ENCODE measurements around the gene MPO. TPM values are rescaled to one million over a fixed set of nuclear protein-coding genes. Genes with fewer than 3 reads are reported as not detected.

Gene MPO
- total RNA-seq, 1 experiment from 2014 or later = not detected

- H3K4me2 ChIP-seq (ENCODE audit: low read length) = no peak overlapping the region
- intact Hi-C loops (cut with micrococcal nuclease) = no loop called here
- no peaks in the 10 kb centered on the region for H4K20me1 ChIP-seq (ENCODE audit: insufficient read depth)
- peak; percentile 34; the same call in 1 of the 2 replicates for ATAC-seq
- H3K9ac ChIP-seq (ENCODE audit: low read length) = no peak overlapping the region
- CTCF ChIA-PET = interaction anchor here (1.0 to 1.6 kb wide), 2 partner anchors 10 to 132 kb away, joined by 4 to 5 read pairs; partner anchors contain the start of gene RNF43
- RAD21 ChIA-PET (ENCODE audit: low non-redundant PET in 1 of 2, low total read pairs in 2 of 2, uncharacterized antibody in 2 of 2, unreplicated experiment in 2 of 2) = no interaction called here
- no peak for DNase-seq (ENCODE audit: low read depth, low spot score)
- no peak overlapping the region for H3K4me3 ChIP-seq (replicated peaks in 1 of 2; ENCODE audit: low read depth in 1 of 2, low read length in 2 of 2)
- BruUV-seq (replicated peaks) = no TSS peak
- H3K79me2 ChIP-seq (ENCODE audit: insufficient read depth, low read length) = no peaks in the 10 kb centered on the region
- H2AFZ ChIP-seq (ENCODE audit: low read depth, low read length, poor library complexity, severe bottlenecking) = no peak overlapping the region
- no peaks in the 10 kb centered on the region for H3K9me2 ChIP-seq (ENCODE audit: insufficient read depth)
- no peaks in the 10 kb centered on the region for H3K27me3 ChIP-seq (ENCODE audit: insufficient read depth, low read length)
- no peak for TF ChIP-seq JUND (IDR thresholded peaks at IDR 0.05)
- no peak for TF ChIP-seq CBX3 (IDR thresholded peaks at IDR 0.05; ENCODE audit: low read depth)
- TF ChIP-seq SIN3A (IDR thresholded peaks at IDR 0.05; ENCODE audit: low read depth) = no peak
- TF ChIP-seq POLR2A (IDR thresholded peaks at IDR 0.05; ENCODE audit: borderline replicate concordance, extremely low read depth, insufficient read depth, insufficient read length) = no peak
- no peak for TF ChIP-seq CEBPB (IDR thresholded peaks at IDR 0.05; ENCODE audit: low read depth)
- no peak for TF ChIP-seq SP1 (IDR thresholded peaks at IDR 0.05; ENCODE audit: low read depth)
- no peak for TF ChIP-seq ATF3 (IDR thresholded peaks at IDR 0.05)
- no peak for TF ChIP-seq SRF (IDR thresholded peaks at IDR 0.05; ENCODE audit: low read depth)
- TF ChIP-seq TCF7L2 (IDR thresholded peaks at IDR 0.05; ENCODE audit: borderline replicate concordance, extremely low read depth, insufficient read depth, insufficient read length) = no peak
- TF ChIP-seq EZH2 (IDR thresholded peaks at IDR 0.05) = no peak
- no peak for TF ChIP-seq ZFX (IDR thresholded peaks at IDR 0.05)
- no peak for TF ChIP-seq EZH2phosphoT487 (IDR thresholded peaks at IDR 0.05; ENCODE audit: borderline replicate concordance)
- no peak for TF ChIP-seq FOSL1 (IDR thresholded peaks at IDR 0.05; ENCODE audit: low read depth)
- no peak for TF ChIP-seq RAD21 (IDR thresholded peaks at IDR 0.05; ENCODE audit: low read depth)
- TF ChIP-seq, protein P1, sequence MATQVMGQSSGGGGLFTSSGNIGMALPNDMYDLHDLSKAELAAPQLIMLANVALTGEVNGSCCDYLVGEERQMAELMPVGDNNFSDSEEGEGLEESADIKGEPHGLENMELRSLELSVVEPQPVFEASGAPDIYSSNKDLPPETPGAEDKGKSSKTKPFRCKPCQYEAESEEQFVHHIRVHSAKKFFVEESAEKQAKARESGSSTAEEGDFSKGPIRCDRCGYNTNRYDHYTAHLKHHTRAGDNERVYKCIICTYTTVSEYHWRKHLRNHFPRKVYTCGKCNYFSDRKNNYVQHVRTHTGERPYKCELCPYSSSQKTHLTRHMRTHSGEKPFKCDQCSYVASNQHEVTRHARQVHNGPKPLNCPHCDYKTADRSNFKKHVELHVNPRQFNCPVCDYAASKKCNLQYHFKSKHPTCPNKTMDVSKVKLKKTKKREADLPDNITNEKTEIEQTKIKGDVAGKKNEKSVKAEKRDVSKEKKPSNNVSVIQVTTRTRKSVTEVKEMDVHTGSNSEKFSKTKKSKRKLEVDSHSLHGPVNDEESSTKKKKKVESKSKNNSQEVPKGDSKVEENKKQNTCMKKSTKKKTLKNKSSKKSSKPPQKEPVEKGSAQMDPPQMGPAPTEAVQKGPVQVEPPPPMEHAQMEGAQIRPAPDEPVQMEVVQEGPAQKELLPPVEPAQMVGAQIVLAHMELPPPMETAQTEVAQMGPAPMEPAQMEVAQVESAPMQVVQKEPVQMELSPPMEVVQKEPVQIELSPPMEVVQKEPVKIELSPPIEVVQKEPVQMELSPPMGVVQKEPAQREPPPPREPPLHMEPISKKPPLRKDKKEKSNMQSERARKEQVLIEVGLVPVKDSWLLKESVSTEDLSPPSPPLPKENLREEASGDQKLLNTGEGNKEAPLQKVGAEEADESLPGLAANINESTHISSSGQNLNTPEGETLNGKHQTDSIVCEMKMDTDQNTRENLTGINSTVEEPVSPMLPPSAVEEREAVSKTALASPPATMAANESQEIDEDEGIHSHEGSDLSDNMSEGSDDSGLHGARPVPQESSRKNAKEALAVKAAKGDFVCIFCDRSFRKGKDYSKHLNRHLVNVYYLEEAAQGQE (IDR thresholded peaks at IDR 0.05; ENCODE audit: low read depth) = no peak
- TF ChIP-seq ZNF274 (IDR thresholded peaks at IDR 0.05; ENCODE audit: low read depth, low read length) = no peak
- no peak for TF ChIP-seq EGR1 (IDR thresholded peaks at IDR 0.05; ENCODE audit: low read depth)
- no peaks in the 10 kb centered on the region for H3K36me3 ChIP-seq (ENCODE audit: control insufficient read depth in 1 of 2, insufficient read depth in 2 of 2, low read length in 2 of 2)
- no peak overlapping the region for H3K27ac ChIP-seq (ENCODE audit: low read depth, low read length)
- 0 out of 4 replicates have a peak, but pooled peaks cover 0 to 3% of the 10 kb centered on the region in 2 experiments for H3K4me1 ChIP-seq (ENCODE audit: control insufficient read depth in 1 of 2, insufficient read depth in 2 of 2, low read length in 2 of 2)
- POLR2A ChIA-PET = interaction anchor here (0.9 kb wide), 1 partner anchor 346 kb away, joined by 3 read pairs; no protein-coding TSS in a partner anchor
- H3K9me3 ChIP-seq (ENCODE audit: control insufficient read depth in 1 of 2, insufficient read depth in 1 of 2, low read depth in 1 of 2, low read length in 2 of 2) = no peaks in the 10 kb centered on the region
These were observed 4.7 kb upstream of the MPO start for GRCh38 chr17:58285422-58285810.
